Caco-2 (cell line): Measurements from ENCODE around the gene DPM1. TPM values are rescaled to one million over a fixed set of nuclear protein-coding genes. Genes with fewer than 3 reads are reported as not detected.

Experiments
- BruUV-seq: library from RNA; stranded (reverse); fragments of 400-500 nt; replicated peaks from 2 replicates; lab custom pipeline; 2021; lab: Mats Ljungman, UMichigan
- CTCF ChIA-PET: fragments of 300-600 bp; sonication (Branson Sonifier 250); formaldehyde crosslinking; loops from one replicate; lab custom pipeline; 2022; ENCODE audit warnings: antibody characterized with exemption; lab: Charles Lee
- POLR2A ChIA-PET: fragments of 300-600 bp; sonication (Branson Sonifier 250); formaldehyde crosslinking; loops from one replicate; lab custom pipeline; 2022; ENCODE audit warnings: antibody characterized with exemption; lab: Charles Lee
- DNase-seq, 2 experiments: peaks; one replicate each; pipeline versions ENCODE4 v3.0.0 to v3.0.0-alpha.2; 2020 to 2022
- H3K27me3 ChIP-seq: replicated peaks from 2 replicates; pipeline ENCODE4 v1.6.0; 2011; ENCODE audit warnings: low read length; ENCODE audit not compliant: control insufficient read depth, insufficient read depth
- H3K36me3 ChIP-seq: 2 replicates; pipeline ENCODE4 v1.5.1; 2011; ENCODE audit warnings: low read length; ENCODE audit not compliant: control insufficient read depth, insufficient read depth
- H3K4me1 ChIP-seq: fragments of 250-450 bp; sonication (Bioruptor Pico); 2 replicates; pipeline ENCODE4 v1.5.1; 2020; ENCODE audit warnings: mild to moderate bottlenecking
- H3K4me3 ChIP-seq: 2 replicates; pipeline ENCODE4 v1.5.1; 2011; ENCODE audit warnings: low read depth, mild to moderate bottlenecking, control low read depth, low read length
- H3K9me3 ChIP-seq: fragments of 250-450 bp; sonication (Bioruptor Pico); 2 replicates; pipeline ENCODE4 v1.5.1; 2020; ENCODE audit warnings: mild to moderate bottlenecking, moderate library complexity
- H3K27ac Mint-ChIP-seq: one replicate; pipeline ENCODE4 v1.8.0; 2022; ENCODE audit warnings: mixed read lengths; ENCODE audit not compliant: unreplicated experiment
- H3K27me3 Mint-ChIP-seq: one replicate; pipeline ENCODE4 v1.8.0; 2022; ENCODE audit warnings: mixed read lengths; ENCODE audit not compliant: insufficient read depth, unreplicated experiment
- H3K36me3 Mint-ChIP-seq: one replicate; pipeline ENCODE4 v1.8.0; 2022; ENCODE audit warnings: mild to moderate bottlenecking, mixed read lengths; ENCODE audit not compliant: insufficient read depth, unreplicated experiment
- H3K4me1 Mint-ChIP-seq: one replicate; pipeline ENCODE4 v1.8.0; 2022; ENCODE audit warnings: low read depth, mixed read lengths; ENCODE audit not compliant: unreplicated experiment
- H3K4me3 Mint-ChIP-seq: one replicate; pipeline ENCODE4 v1.8.0; 2022; ENCODE audit warnings: mild to moderate bottlenecking, moderate library complexity, mixed read lengths; ENCODE audit not compliant: unreplicated experiment
- H3K9me3 Mint-ChIP-seq: one replicate; pipeline ENCODE4 v1.8.0; 2022; ENCODE audit warnings: mixed read lengths; ENCODE audit not compliant: unreplicated experiment
- intact Hi-C: fragments of 100-400 bp; cut with micrococcal nuclease; formaldehyde crosslinking; loops from one replicate; pipeline ENCODE4 v1.10.0; 2022; ENCODE audit not compliant: unreplicated experiment
- total RNA-seq: library from RNA; stranded (reverse); gene quantifications from 2 replicates; pipeline ENCODE4 v1.2.3, GENCODE V29; 2022
- TF ChIP-seq, protein P1 (sequence below), 2 experiments: fragments of 200-600 bp in 1 of 2; IDR thresholded peaks; 1 replicate in 1 of 2; 2 replicates in 1 of 2; pipeline versions ENCODE4 v1.5.1 to v1.8.0; 2011 to 2022; ENCODE audit warnings: antibody characterized with exemption in 1 of 2, control low read depth in 1 of 2, inconsistent platforms in 1 of 2, low read depth in 1 of 2, low read length in 1 of 2, mild to moderate bottlenecking in 1 of 2, moderate library complexity in 1 of 2; ENCODE audit not compliant: insufficient read depth in 1 of 2, severe bottlenecking in 1 of 2, unreplicated experiment in 1 of 2

Gene DPM1
- total RNA-seq, 1 experiment from 2014 or later = 188 TPM

DNA sequence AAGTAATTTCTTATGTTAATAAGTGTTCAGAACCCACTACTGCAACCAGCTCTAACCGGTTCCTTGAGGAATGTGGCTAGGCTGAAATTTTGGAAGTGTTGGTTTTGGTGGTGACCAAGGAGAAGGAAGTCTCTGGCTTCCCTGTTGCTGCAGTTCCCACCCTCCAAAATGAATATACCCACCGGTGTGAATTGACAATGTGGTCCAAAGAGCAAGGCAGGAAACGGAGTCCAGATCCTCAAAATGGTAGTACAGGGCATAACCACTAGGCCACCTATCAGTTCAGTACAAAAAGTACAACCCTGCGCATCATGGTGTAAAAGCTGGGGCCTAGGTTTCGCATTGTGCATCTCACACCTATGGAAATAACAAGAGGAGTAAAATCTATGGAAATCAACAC is 29.9 kb downstream of the DPM1 start:
- Histone ChIP-seq H3K4me1 (peaks cover 39% of the 10 kb centered on the region), H3K4me3 (no peak overlapping the region), H3K36me3 (peaks cover 5% of the 10 kb centered on the region), H3K9me3 (no peaks in the 10 kb centered on the region), H3K27me3 (no peaks in the 10 kb centered on the region)
- ChIA-PET CTCF (interaction anchor here (1.5 to 6.5 kb wide), 5 partner anchors 12 to 140 kb away, joined by 4 to 116 read pairs (median 8); partner anchors contain the start of gene BCAS4), POLR2A (interaction anchor here (0.8 kb wide), 1 partner anchor 134 kb away, joined by 3 read pairs; the partner anchor contains the start of gene BCAS4)
- intact Hi-C loops = no loop called here
- H3K9me3 Mint-ChIP-seq = no peaks in the 10 kb centered on the region
- H3K27ac Mint-ChIP-seq = no peak overlapping the region
- no peaks in the 10 kb centered on the region for H3K27me3 Mint-ChIP-seq
- H3K4me1 Mint-ChIP-seq = peaks cover 55% of the 10 kb centered on the region
- no peak for DNase-seq
- BruUV-seq = no TSS peak
- peaks cover 100% of the 10 kb centered on the region for H3K36me3 Mint-ChIP-seq
- peak overlapping the region; percentile 90 for H3K4me3 Mint-ChIP-seq
- TF ChIP-seq, protein P1, sequence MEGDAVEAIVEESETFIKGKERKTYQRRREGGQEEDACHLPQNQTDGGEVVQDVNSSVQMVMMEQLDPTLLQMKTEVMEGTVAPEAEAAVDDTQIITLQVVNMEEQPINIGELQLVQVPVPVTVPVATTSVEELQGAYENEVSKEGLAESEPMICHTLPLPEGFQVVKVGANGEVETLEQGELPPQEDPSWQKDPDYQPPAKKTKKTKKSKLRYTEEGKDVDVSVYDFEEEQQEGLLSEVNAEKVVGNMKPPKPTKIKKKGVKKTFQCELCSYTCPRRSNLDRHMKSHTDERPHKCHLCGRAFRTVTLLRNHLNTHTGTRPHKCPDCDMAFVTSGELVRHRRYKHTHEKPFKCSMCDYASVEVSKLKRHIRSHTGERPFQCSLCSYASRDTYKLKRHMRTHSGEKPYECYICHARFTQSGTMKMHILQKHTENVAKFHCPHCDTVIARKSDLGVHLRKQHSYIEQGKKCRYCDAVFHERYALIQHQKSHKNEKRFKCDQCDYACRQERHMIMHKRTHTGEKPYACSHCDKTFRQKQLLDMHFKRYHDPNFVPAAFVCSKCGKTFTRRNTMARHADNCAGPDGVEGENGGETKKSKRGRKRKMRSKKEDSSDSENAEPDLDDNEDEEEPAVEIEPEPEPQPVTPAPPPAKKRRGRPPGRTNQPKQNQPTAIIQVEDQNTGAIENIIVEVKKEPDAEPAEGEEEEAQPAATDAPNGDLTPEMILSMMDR (IDR thresholded peaks at IDR 0.05; ENCODE audit: insufficient read depth in 1 of 2, low read depth in 1 of 2, low read length in 1 of 2, severe bottlenecking in 1 of 2, unreplicated experiment in 1 of 2) = no peak

DNA sequence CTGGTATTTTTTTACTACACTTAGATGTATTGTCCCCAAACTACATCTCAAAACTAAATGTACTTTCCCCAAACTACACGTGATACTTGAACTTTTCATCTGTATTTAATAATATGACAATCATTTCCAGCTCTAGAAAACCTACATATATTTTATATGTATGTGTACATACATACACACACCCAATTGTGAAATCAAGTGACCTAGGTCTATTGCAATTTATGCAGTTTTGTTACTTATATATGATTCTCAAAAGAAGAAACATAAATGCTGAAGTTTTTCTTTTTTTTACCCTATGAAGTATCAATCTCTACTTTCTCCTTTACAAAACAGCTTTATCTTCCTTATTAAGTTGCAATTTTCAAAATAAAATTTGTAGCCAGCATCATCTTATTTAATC is 31.8 kb downstream of the DPM1 start:
- CTCF ChIA-PET = interaction anchor here (1.9 kb wide), 1 partner anchor 132 kb away, joined by 7 read pairs; the partner anchor contains the start of gene BCAS4
- POLR2A ChIA-PET = no interaction called here
- no peak for DNase-seq
- Histone ChIP-seq H3K4me1 (peaks cover 22% of the 10 kb centered on the region), H3K36me3 (peaks cover 5% of the 10 kb centered on the region), H3K27me3 (no peaks in the 10 kb centered on the region), H3K9me3 (no peaks in the 10 kb centered on the region), H3K4me3 (no peak overlapping the region)
- no peak overlapping the region for H3K4me3 Mint-ChIP-seq
- TF ChIP-seq, protein P1 (IDR thresholded peaks at IDR 0.05; ENCODE audit: insufficient read depth in 1 of 2, low read depth in 1 of 2, low read length in 1 of 2, severe bottlenecking in 1 of 2, unreplicated experiment in 1 of 2) = no peak
- no TSS peak for BruUV-seq
- H3K4me1 Mint-ChIP-seq = peaks cover 42% of the 10 kb centered on the region
- H3K9me3 Mint-ChIP-seq = no peaks in the 10 kb centered on the region
- peaks cover 100% of the 10 kb centered on the region for H3K36me3 Mint-ChIP-seq
- intact Hi-C loops = no loop called here
- H3K27me3 Mint-ChIP-seq = no peaks in the 10 kb centered on the region
- no peak overlapping the region for H3K27ac Mint-ChIP-seq

DNA sequence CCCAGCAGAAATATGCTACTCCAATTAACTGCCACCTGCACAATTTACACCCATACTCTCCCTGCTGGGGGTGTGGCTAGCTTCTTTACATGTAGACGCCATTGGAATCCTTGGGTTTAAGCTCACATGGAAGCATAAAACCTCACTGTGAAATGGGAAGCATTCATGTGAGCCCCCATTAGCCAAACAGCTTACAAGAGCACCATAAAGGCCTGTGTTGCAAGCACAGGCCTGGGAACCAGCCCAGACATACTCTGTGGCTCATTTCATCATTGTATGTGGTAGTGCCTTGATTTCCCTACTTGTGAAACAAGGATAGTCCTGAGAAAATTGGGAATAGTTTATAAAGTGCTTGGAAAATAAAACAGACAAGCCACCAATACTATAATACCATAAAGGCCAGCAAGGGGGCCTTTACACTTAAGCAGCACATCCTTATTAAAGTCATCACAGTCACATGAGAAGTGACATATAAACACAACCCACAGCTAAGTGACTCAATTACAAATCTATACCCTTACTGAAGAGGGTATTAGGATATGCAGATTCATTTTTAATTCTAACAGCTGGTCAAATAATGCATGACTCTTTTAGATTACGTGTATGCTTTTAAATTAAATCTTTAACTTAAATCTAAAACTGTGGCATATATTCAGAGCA is 33.9 kb downstream of the DPM1 start:
- intact Hi-C loops = no loop called here

More for the DNA sequence above, 33.9 kb downstream of the DPM1 start:
- Histone ChIP-seq H3K36me3 (peaks cover 5% of the 10 kb centered on the region), H3K9me3 (no peaks in the 10 kb centered on the region), H3K4me1 (peaks cover 22% of the 10 kb centered on the region), H3K27me3 (no peaks in the 10 kb centered on the region), H3K4me3 (no peak overlapping the region)
- POLR2A ChIA-PET = interaction anchor here (0.9 to 1.0 kb wide), 3 partner anchors 8 to 34 kb away, joined by 3 read pairs; partner anchors contain the start of gene DPM1
- Mint-ChIP-seq H3K4me1 (peaks cover 44% of the 10 kb centered on the region), H3K36me3 (peaks cover 100% of the 10 kb centered on the region), H3K4me3 (no peak overlapping the region), H3K27me3 (no peaks in the 10 kb centered on the region), H3K9me3 (no peaks in the 10 kb centered on the region), H3K27ac (no peak overlapping the region)
- TF ChIP-seq, protein P1 (IDR thresholded peaks at IDR 0.05; ENCODE audit: insufficient read depth in 1 of 2, low read depth in 1 of 2, low read length in 1 of 2, severe bottlenecking in 1 of 2, unreplicated experiment in 1 of 2) = no peak
- CTCF ChIA-PET = interaction anchor here (0.8 kb wide), 1 partner anchor 13 kb away, joined by 3 read pairs; no protein-coding TSS in a partner anchor
- no peak for DNase-seq
- no TSS peak for BruUV-seq
